GM12865 (cell line): Measurements from ENCODE around the gene TBP.

Experiments
- DNase-seq: peaks from one replicate; pipeline ENCODE4 v3.0.0; 2010; ENCODE audit warnings: low read depth
- H3K4me3 ChIP-seq: 2 replicates; pipeline ENCODE4 v1.5.1; 2011; ENCODE audit warnings: mild to moderate bottlenecking, low read depth, low read length, control low read depth
- TF ChIP-seq, protein P1 (sequence below): IDR thresholded peaks from 2 replicates; pipeline ENCODE4 v1.5.1; 2011; ENCODE audit warnings: low read length, control low read depth, low read depth, inconsistent platforms; ENCODE audit not compliant: insufficient read depth; ENCODE audit errors: missing control alignments

The TBP gene

GRCh38 chr6:170510631-170511030 lies 43.5 kb upstream of the TBP start:
- TF ChIP-seq, protein P1, sequence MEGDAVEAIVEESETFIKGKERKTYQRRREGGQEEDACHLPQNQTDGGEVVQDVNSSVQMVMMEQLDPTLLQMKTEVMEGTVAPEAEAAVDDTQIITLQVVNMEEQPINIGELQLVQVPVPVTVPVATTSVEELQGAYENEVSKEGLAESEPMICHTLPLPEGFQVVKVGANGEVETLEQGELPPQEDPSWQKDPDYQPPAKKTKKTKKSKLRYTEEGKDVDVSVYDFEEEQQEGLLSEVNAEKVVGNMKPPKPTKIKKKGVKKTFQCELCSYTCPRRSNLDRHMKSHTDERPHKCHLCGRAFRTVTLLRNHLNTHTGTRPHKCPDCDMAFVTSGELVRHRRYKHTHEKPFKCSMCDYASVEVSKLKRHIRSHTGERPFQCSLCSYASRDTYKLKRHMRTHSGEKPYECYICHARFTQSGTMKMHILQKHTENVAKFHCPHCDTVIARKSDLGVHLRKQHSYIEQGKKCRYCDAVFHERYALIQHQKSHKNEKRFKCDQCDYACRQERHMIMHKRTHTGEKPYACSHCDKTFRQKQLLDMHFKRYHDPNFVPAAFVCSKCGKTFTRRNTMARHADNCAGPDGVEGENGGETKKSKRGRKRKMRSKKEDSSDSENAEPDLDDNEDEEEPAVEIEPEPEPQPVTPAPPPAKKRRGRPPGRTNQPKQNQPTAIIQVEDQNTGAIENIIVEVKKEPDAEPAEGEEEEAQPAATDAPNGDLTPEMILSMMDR: no peak
- no peak overlapping the region for H3K4me3 ChIP-seq
- DNase-seq: no peak

GRCh38 chr6:170512249-170512648 lies 41.9 kb upstream of the TBP start:
- DNase-seq: no peak
- TF ChIP-seq, protein P1: no peak
- H3K4me3 ChIP-seq: no peak overlapping the region

GRCh38 chr6:170514908-170515307 lies 39.3 kb upstream of the TBP start:
- DNase-seq: no peak
- no peak overlapping the region for H3K4me3 ChIP-seq
- TF ChIP-seq, protein P1: no peak

GRCh38 chr6:170516783-170517616 lies 37.2 kb upstream of the TBP start:
- peak; percentile 71 for DNase-seq
- H3K4me3 ChIP-seq: no peak overlapping the region
- TF ChIP-seq, protein P1: peak; percentile 72

GRCh38 chr6:170522565-170523183 lies 31.5 kb upstream of the TBP start:
- no peak for DNase-seq
- TF ChIP-seq, protein P1: peak; percentile 12
- H3K4me3 ChIP-seq: no peak overlapping the region

DNA sequence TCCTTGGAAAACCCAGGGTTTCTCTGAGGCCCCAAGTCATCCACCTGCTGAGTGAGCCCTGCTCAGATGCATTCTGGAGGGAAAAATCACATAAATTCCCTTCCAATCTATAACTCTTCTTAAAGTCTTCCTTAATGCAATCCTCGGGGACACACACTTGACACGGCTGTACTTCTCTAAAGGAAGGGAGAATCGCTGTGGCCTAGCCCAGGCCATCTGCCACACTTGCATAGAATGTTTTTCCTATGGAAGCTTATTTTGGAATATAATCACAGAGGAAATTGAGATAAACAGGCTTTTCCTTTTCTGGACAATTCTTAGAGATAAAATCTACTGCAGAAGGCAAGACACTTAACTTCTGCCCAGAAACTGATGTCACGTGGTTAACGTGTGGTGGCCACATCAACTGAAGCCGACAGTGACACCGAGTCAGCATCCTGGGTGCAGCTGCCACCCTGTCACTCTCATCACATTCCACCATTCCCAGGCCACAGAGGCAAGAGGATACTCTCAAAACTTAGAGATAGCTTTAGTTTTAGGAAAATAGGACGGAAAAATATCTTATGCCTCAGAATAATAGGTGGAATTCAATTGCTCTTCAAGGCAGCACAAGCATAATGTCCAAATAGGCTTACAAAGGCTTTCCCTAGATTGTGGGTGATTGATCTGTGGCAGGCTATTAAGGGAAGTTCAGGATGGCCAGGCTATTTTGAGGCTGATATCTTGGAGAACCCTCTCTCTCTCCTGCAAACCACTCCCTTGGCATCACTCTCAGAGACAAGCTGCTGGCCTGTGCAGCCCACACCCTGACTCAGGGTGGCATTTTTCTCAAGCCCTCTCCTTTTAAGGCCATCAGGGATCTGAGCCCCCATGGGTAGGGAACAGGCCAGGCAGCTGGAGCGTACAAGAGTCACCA lies 30.7 kb upstream of the TBP start:
- TF ChIP-seq, protein P1: no peak
- H3K4me3 ChIP-seq: no peak overlapping the region
- no peak for DNase-seq
